Purkinje cell (primary cell): ENCODE measurements around the gene NDFIP1. TPM values are rescaled to one million over a fixed set of nuclear protein-coding genes. Genes with fewer than 3 reads are reported as not detected.

Source experiments
- polyA plus RNA-seq: library from polyadenylated mRNA; unstranded; fragments of >200 nt; fragmentation: Nextera tagmentation; gene quantifications from 2 replicates; pipeline ENCODE4 v1.2.1, GENCODE V29; 2014

Gene NDFIP1
- 145 and 147 TPM in 2 replicates for polyA plus RNA-seq

GRCh38 chr5:142108432-142109330 lies at the start of gene NDFIP1:
Gene NDFIP1, plus strand, starts transcription at chr5:142108779. Its CDS starts 196 bp downstream, at chr5:142108975.

Other genes with a start within 250 kb of the NDFIP1 start
- gene PCDH1, start 230.4 kb upstream of the NDFIP1 start, polyA plus RNA-seq, result 0.30 TPM in 1 of 2 replicates, not detected in the other
- gene DELE1, start 184.9 kb upstream of the NDFIP1 start, polyA plus RNA-seq, result 4.0 and 17.1 TPM in 2 replicates
- 0.03 TPM in 1 of 2 replicates, not detected in the other for gene PCDH12, start 150.6 kb upstream of the NDFIP1 start, polyA plus RNA-seq
- 82.1 and 96.9 TPM in 2 replicates for gene RNF14, start 139.7 kb upstream of the NDFIP1 start, polyA plus RNA-seq
- gene GNPDA1, start 95.8 kb upstream of the NDFIP1 start, polyA plus RNA-seq, result 100 and 131 TPM in 2 replicates
- gene SPRY4, start 216.2 kb downstream of the NDFIP1 start, polyA plus RNA-seq, result 0.20 and 3.1 TPM in 2 replicates